22Rv1 (cell line): ENCODE data around the gene SIL1.
"Not testable (repeated sequence)": the region's sequence is repeated elsewhere in the genome, so short reads cannot be mapped to it uniquely, and the experiment has no call there.

ENCODE experiments used
- H3K27ac ChIP-seq: fragments of 450-650 bp; 2 replicates; pipeline ENCODE4 v1.5.1; 2017
- CTCF ChIP-seq: fragments of 450-650 bp; IDR thresholded peaks from 2 replicates; pipeline ENCODE4 v1.5.1; 2017; ENCODE audit warnings: mild to moderate bottlenecking
- ZFX ChIP-seq: fragments of 450-650 bp; IDR thresholded peaks from 2 replicates; pipeline ENCODE4 v1.6.1; 2017; ENCODE audit warnings: antibody characterized with exemption, borderline replicate concordance

Gene SIL1

GRCh38 chr5:139058121-139058520, 140.0 kb downstream of the SIL1 start:
- no peak for TF ChIP-seq ZFX
- TF ChIP-seq CTCF: no peak
- H3K27ac ChIP-seq: no peak overlapping the region

GRCh38 chr5:139057045-139057939, 140.9 kb downstream of the SIL1 start:
- H3K27ac ChIP-seq: not testable (repeated sequence)

GRCh38 chr5:139052975-139053374, 145.2 kb downstream of the SIL1 start:
- no peak overlapping the region for H3K27ac ChIP-seq
- TF ChIP-seq CTCF (no peak), ZFX (no peak)

GRCh38 chr5:139051392-139051791, 146.8 kb downstream of the SIL1 start:
- H3K27ac ChIP-seq: no peak overlapping the region
- TF ChIP-seq ZFX (no peak), CTCF (no peak)

- TF ChIP-seq CTCF (no peak), ZFX (no peak)
- no peak overlapping the region for H3K27ac ChIP-seq
Observed at GRCh38 chr5:139050432-139050831, 147.7 kb downstream of the SIL1 start.

- TF ChIP-seq ZFX (no peak), CTCF (no peak)
- H3K27ac ChIP-seq: no peak overlapping the region
Observed at GRCh38 chr5:139049780-139050179, 148.4 kb downstream of the SIL1 start.

- no peak overlapping the region for H3K27ac ChIP-seq
- no peak for TF ChIP-seq ZFX
- no peak for TF ChIP-seq CTCF
Observed at GRCh38 chr5:139046551-139046950, 151.6 kb downstream of the SIL1 start.
